Measurements from ENCODE around the gene DTNA. TPM values are rescaled to one million over a fixed set of nuclear protein-coding genes. Genes with fewer than 3 reads are reported as not detected.
"Not testable (repeated sequence)": the region's sequence is repeated elsewhere in the genome, so short reads cannot be mapped to it uniquely, and the experiment has no call there.

Gene DTNA
- polyA plus RNA-seq, 3 donors, result 17.4 to 19.5 (median 19.2) TPM

DNA sequence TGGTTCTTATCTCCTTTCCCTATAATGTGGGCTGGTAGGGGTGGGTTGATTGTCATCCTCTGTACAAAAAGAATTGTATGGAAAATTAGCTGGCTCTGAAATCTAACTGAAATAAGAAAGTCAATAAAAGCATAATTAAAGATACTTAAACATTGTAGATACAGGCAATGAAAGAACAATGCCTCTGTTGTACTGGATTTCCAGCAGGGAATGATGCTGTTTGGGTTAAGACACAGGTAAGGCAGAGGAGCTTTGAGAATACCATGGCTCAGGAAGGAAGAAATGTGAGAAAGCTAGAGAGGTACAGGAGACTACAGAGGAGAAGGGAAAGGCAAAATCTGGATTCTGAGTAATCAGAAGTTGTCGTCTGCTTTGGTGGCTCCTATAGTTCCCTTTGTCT lies 10.1 kb downstream of the DTNA start:
- DNase-seq, result no peak

- no peak for DNase-seq
Measured at GRCh38 chr18:34723143-34723542, 13.0 kb downstream of the DTNA start.

GRCh38 chr18:34725737-34726136 lies 15.6 kb downstream of the DTNA start:
- DNase-seq, result not testable (repeated sequence)

DNA sequence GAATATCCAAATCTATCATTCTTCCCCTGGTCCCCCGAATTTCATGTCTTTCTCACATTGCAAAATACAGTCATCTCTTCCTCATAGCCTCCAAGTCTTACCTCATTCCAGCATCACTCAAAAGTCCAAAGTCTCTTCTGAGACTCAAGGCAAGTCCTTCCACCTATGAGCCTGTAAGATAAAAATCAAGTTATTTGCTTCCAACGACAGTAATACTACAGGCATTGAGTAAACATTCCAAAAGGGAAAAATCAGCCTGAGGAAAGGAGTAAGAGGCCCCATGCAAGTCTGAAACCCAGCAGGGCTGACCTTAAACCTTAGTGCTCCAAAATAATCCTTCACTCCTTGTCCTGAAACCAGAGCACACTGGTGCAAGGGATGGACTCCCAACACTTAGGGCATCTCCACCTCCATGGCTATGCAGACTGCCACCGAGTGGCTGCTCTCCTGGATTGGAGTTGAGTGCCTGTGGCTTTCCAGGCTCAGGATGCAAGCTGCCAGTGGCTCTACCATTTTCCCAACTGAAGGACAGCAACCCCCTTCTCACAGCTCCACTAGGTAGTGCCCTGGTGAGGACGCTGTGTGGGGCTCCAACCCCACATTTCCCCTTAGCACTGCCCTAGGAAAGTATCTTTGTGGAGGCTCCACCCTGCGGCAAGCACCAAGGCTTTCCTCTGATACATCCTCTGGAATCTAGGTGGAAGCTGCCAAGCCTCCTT lies 16.3 kb downstream of the DTNA start:
- no peak for DNase-seq

DNA sequence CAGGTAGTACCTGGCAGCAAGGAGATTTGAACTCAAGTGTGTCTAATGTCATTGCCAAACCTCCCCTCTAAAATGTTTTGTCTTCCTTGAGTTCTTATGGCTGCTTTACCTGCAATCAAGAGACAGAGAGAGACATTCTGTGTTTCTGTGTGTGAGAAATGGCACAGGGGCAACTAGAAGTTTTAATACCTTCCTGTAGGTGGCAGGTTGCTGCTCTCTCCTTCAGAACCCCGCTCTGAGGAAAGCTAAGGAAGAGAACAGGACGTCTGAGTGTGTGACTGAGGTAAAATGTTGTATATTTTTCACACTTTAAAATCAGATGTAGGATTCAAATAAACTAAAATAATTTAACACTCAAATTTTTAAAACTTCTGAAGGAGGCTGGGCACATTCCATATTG lies 19.2 kb downstream of the DTNA start:
- no peak for DNase-seq

- no peak for DNase-seq
Measured at GRCh38 chr18:34729740-34730355, 19.8 kb downstream of the DTNA start.

- DNase-seq, result no peak
Measured at GRCh38 chr18:34730774-34731173, 20.7 kb downstream of the DTNA start.

DNA sequence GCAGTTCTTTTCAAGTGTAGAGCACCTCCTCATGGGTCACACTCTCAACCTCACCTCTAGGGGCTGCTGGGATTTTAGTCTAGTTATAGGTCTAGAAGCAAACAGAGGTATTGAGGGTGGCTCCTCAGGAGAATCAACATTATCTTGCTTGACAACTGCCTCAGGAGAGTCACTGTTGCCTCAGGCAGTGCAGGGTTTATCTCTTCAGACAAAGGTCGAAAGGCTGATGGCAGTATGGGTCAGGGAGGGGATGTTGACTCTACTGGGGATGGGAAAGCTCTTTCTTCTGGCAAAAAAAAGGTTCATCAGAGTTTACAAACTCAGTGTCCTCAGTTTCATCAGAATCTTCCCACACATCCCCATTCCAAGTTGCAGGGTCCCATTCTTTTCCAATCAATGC lies 24.0 kb downstream of the DTNA start:
- DNase-seq, result no peak

GRCh38 chr18:34734526-34734925 lies 24.4 kb downstream of the DTNA start:
- not testable (repeated sequence) for DNase-seq

DNA sequence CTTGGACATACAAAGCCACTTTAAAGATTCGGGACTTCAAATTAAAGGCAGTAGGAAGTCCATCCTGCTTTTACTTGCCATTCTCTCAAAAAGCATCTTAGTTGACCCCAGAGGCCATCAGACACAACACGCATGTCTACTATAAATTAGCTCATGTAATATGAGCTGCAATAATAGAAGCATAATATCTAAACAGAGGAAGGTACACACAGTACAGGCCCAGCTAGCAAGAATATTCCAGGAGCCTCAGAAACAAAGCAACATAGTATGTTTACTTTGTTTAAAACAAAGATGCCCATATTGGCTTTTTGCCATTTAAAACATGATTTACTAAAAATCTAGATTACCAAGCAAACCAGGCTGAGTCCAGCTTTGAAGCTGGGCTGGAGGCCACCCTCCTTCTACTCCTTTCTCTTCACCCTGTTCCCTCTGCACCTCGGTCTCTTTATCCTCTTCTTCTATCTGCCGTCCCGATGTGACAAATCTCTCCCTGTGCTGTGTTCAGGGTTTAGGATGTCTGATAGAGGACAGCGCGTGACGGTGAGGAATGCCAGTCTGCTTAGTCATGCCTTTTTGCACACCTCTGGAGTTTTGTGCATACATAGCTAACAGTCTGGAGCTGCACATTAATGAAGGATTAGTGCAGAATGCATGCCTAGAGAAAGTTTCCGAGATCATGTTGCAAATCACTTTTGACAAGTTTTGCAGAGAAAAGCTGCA lies 28.2 kb downstream of the DTNA start:
- DNase-seq, result peak; percentile 40

- DNase-seq, result no peak
Measured at GRCh38 chr18:34740101-34740500, 30.0 kb downstream of the DTNA start.

- no peak for DNase-seq
Measured at GRCh38 chr18:34740724-34741123, 30.6 kb downstream of the DTNA start.

- DNase-seq, result no peak
Measured at GRCh38 chr18:34741401-34741800, 31.3 kb downstream of the DTNA start.

GRCh38 chr18:34742891-34743341 lies 32.8 kb downstream of the DTNA start:
- DNase-seq, result no peak

- no peak for DNase-seq
Measured at GRCh38 chr18:34744569-34744968, 34.5 kb downstream of the DTNA start.

DNA sequence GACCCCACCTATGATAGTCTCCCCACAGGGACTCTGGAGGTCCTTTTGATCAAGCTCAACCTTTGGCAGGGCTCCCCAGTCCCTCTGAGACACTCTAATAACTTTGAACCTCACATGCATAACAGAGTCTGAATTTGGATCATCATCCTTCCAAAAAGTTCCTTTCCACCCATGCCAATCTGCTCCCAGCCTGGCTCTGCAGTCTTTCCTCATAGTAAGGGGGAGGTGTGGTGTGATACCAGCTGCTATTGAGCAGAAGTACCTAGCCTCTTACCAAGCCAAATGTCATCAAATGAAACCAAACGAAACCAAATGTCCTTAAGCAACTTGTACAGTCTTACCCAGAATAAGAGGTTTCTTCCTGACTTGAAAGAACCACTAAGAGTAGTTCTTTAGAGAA lies 36.5 kb downstream of the DTNA start:
- no peak for DNase-seq

- DNase-seq, result no peak
Measured at GRCh38 chr18:34749721-34750120, 39.6 kb downstream of the DTNA start.

GRCh38 chr18:34752056-34752455 lies 42.0 kb downstream of the DTNA start:
- no peak for DNase-seq

DNA sequence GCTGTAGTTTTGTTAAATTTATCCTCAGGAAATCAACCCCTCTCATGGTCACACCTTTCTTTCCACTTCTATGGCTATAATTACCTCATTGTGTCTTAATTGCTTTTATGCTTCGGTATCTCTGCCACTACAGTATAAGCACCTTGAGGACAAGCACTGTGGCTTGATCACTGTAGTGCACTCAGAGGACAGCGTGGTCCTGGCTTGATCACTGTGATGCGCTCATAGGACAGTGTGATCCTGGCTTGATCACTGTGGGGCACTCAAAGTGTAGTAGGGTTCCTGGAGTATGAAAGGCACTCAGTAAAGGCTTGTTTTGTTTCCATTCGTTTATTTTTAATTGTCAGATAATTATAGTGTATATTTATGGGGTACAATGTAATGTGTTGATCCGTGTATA lies 44.2 kb downstream of the DTNA start:
- DNase-seq, result no peak

GRCh38 chr18:34757666-34758065 lies 47.6 kb downstream of the DTNA start:
- DNase-seq, result no peak

- no peak for DNase-seq
Measured at GRCh38 chr18:34758378-34758948, 48.4 kb downstream of the DTNA start.

DNA sequence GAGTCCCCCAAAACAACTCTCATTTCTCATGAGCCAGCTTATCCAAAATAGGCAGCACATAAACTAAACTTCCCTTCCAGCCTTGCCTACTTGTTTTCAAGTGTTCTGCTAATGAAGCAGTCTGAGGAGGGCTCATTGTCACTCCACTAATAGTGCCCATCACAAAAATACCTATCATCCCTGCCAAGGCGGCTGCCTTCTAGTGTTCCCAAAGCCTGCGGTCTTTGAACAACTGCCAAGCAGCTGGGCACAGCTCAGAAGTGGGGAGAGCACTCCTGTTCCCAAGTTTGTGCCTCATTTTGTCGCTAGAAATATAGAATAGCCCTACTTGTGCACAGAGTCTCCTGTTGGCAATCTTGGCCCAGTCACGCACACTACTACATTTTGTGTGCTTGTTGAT lies 50.3 kb downstream of the DTNA start:
- no peak for DNase-seq

GRCh38 chr18:34764451-34764850 lies 54.4 kb downstream of the DTNA start:
- DNase-seq, result no peak
